Astrocyte (in vitro differentiated cells and primary cell): ENCODE results near the gene PMF1.

Experiments used
- CTCF ChIP-seq: IDR thresholded peaks from 2 replicates; pipeline ENCODE4 v1.5.1; 2011; ENCODE audit warnings: low read depth, mild to moderate bottlenecking, inconsistent platforms, low read length, moderate library complexity; ENCODE audit not compliant: insufficient read depth
- EZH2 ChIP-seq: IDR thresholded peaks from 2 replicates; pipeline ENCODE4 v1.6.1; 2012; ENCODE audit warnings: mild to moderate bottlenecking, low read length, inconsistent platforms; ENCODE audit not compliant: insufficient read depth

GRCh38 chr1:156253634-156254033 lies 40.8 kb downstream of the PMF1 start:
- no peak for TF ChIP-seq CTCF
- TF ChIP-seq EZH2, result no peak
